GM12874 (cell line): ENCODE data around the gene PTGFRN.

Experiments used
- CTCF ChIP-seq: IDR thresholded peaks from 2 replicates; pipeline ENCODE4 v1.5.1; 2011; ENCODE audit warnings: low read depth, mild to moderate bottlenecking, control low read depth, low read length, moderate library complexity; ENCODE audit not compliant: insufficient read depth

Gene PTGFRN

GRCh38 chr1:117015724-117016123 lies 106.0 kb downstream of the PTGFRN start:
- TF ChIP-seq CTCF = no peak

DNA sequence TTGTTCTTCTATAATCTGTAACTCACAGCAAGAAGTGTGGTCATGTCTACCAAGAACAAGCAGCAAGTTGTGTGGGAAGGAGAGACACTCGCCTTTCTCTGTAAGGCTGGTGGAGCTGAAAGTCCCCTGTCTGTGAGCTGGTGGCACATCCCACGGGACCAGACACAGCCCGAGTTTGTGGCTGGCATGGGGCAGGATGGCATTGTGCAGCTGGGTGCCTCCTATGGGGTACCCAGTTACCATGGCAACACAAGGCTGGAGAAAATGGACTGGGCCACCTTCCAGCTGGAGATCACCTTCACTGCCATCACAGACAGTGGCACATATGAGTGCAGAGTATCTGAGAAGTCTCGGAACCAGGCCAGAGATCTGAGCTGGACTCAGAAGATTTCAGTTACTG lies 107.3 kb downstream of the PTGFRN start:
- TF ChIP-seq CTCF = no peak

GRCh38 chr1:117017648-117018047 lies 107.9 kb downstream of the PTGFRN start:
- TF ChIP-seq CTCF = no peak

GRCh38 chr1:117020526-117021156 lies 110.9 kb downstream of the PTGFRN start:
- no peak for TF ChIP-seq CTCF

GRCh38 chr1:117022114-117022513 lies 112.4 kb downstream of the PTGFRN start:
- TF ChIP-seq CTCF = no peak

GRCh38 chr1:117025568-117025967 lies 115.9 kb downstream of the PTGFRN start:
- no peak for TF ChIP-seq CTCF

DNA sequence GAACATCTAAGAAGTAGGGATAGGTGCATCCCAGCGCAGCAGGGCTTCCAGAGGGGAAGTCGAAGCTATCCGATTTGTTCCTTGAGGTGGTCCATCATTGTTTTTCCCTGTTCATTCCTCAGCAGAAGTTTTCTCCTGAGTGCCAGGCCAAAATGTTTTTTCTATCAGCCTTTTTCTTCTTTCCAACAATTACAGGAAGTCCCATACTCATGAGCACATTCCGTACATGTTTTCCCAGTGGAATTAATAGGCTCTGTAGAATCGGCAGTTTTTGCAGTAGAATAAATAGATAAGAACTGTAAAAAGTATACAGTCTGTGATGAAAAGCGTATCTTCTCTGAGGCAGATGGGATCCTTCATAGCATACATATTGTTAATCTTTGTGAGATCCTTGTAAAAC lies 116.6 kb downstream of the PTGFRN start:
- no peak for TF ChIP-seq CTCF
